NB4 (cell line): ENCODE measurements around the gene ACACB.

ENCODE experiments used
- DNase-seq: peaks from one replicate; pipeline ENCODE4 v3.0.0; 2010; ENCODE audit warnings: low read depth
- H3K4me3 ChIP-seq: one replicate; pipeline ENCODE4 v1.5.1; 2011; ENCODE audit warnings: mild to moderate bottlenecking, low read depth, low read length, moderate library complexity
- MAX ChIP-seq: IDR thresholded peaks from 2 replicates; pipeline ENCODE4 v1.6.1; 2011; ENCODE audit warnings: low read depth, low read length
- MYC ChIP-seq: IDR thresholded peaks from 2 replicates; pipeline ENCODE4 v1.6.1; 2011; ENCODE audit warnings: low read depth, low read length
- POLR2A ChIP-seq: IDR thresholded peaks from 2 replicates; pipeline ENCODE4 v1.6.1; 2011; ENCODE audit warnings: mild to moderate bottlenecking; ENCODE audit not compliant: insufficient read length; ENCODE audit errors: extremely low read depth
- TF ChIP-seq, protein P1 (sequence below): IDR thresholded peaks from one replicate; pipeline ENCODE4 v1.5.1; 2012; ENCODE audit warnings: low read depth, low read length

ACACB gene

GRCh38 chr12:109147954-109148353 lies 31.6 kb downstream of the ACACB start:
- H3K4me3 ChIP-seq: no peak overlapping the region
- TF ChIP-seq, protein P1, sequence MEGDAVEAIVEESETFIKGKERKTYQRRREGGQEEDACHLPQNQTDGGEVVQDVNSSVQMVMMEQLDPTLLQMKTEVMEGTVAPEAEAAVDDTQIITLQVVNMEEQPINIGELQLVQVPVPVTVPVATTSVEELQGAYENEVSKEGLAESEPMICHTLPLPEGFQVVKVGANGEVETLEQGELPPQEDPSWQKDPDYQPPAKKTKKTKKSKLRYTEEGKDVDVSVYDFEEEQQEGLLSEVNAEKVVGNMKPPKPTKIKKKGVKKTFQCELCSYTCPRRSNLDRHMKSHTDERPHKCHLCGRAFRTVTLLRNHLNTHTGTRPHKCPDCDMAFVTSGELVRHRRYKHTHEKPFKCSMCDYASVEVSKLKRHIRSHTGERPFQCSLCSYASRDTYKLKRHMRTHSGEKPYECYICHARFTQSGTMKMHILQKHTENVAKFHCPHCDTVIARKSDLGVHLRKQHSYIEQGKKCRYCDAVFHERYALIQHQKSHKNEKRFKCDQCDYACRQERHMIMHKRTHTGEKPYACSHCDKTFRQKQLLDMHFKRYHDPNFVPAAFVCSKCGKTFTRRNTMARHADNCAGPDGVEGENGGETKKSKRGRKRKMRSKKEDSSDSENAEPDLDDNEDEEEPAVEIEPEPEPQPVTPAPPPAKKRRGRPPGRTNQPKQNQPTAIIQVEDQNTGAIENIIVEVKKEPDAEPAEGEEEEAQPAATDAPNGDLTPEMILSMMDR: no peak
- TF ChIP-seq MYC (no peak), MAX (no peak), POLR2A (no peak)
- DNase-seq: no peak

DNA sequence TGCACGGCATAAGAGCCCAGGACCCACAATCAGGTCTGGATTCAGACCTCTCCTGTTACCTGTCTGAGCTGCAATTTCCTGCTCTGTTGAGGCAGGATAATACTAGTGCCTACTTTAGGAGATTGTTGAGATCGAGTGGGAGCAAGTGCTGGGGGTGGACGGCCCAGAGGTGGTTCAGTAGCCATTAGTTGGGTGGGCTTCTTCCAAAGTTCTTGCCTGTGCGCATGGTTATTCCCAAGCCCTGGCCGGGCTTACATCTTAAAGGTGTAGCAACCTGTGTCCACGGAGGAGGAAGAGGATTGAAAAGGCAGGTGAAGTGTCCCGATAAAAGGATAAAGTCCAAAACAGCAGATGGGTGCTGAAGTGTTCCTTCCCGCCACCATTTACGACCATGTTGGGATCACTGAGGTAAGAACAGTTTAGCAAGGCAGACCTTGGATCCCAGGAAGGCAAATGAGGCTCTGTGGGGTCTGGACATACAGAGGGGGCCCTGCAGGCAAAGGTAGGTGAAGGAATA lies 33.8 kb downstream of the ACACB start:
- no peak overlapping the region for H3K4me3 ChIP-seq
- DNase-seq: no peak
- TF ChIP-seq POLR2A: no peak
- TF ChIP-seq MAX: no peak
- no peak for TF ChIP-seq MYC
- TF ChIP-seq, protein P1: no peak

DNA sequence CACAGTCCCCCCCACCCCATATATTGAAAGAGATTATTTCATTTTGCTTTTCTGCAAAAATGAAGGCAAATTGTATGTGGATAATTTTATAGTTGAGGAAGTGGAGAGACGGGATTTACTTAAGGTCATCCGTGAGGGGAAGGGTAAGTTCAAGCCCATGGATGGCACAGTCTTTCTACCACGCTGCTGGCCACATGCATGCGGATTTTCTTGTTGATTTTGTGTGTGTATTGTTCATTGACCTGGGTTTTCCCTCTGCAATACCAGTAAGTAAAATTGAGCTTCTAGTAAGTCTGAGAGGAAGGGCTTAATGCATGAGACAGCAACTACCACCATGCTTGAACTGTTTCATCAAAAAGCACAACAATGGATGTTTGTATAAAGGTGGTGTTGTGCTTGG lies 35.1 kb downstream of the ACACB start:
- H3K4me3 ChIP-seq: no peak overlapping the region
- no peak for DNase-seq
- TF ChIP-seq POLR2A (no peak), MAX (no peak), MYC (no peak)
- TF ChIP-seq, protein P1: no peak

DNA sequence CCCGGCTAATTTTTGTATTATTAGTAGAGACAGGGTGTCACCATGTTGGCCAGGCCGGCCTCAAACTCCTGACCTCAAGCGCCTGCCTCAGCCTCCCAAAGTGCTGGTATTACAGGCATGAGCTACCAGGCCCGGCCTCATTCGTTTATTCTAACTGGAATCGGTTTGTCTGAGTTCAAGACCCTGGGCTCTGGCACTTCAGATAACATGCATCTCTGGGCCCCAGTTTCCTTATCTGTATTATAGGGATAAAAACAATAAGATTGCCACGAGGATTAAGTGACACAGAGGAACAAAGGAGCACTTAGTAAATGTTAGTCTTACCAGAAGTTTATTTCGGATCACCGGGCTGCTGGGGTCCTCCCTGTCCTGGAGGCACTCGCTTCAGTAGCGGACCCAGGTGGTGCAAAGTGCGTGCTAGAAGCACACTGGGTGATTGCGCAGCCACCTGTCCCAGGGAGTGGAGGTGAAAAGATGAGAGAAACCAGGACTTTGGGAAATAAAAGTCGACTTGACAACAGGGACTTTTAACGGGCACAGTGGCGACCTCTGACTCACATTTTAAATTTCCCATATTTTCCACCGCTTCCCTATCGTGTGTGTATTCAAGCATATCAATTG lies 37.5 kb downstream of the ACACB start:
- no peak for DNase-seq
- TF ChIP-seq, protein P1: no peak
- TF ChIP-seq MAX (no peak), MYC (no peak), POLR2A (no peak)
- H3K4me3 ChIP-seq: peak overlapping the region; percentile 45

DNA sequence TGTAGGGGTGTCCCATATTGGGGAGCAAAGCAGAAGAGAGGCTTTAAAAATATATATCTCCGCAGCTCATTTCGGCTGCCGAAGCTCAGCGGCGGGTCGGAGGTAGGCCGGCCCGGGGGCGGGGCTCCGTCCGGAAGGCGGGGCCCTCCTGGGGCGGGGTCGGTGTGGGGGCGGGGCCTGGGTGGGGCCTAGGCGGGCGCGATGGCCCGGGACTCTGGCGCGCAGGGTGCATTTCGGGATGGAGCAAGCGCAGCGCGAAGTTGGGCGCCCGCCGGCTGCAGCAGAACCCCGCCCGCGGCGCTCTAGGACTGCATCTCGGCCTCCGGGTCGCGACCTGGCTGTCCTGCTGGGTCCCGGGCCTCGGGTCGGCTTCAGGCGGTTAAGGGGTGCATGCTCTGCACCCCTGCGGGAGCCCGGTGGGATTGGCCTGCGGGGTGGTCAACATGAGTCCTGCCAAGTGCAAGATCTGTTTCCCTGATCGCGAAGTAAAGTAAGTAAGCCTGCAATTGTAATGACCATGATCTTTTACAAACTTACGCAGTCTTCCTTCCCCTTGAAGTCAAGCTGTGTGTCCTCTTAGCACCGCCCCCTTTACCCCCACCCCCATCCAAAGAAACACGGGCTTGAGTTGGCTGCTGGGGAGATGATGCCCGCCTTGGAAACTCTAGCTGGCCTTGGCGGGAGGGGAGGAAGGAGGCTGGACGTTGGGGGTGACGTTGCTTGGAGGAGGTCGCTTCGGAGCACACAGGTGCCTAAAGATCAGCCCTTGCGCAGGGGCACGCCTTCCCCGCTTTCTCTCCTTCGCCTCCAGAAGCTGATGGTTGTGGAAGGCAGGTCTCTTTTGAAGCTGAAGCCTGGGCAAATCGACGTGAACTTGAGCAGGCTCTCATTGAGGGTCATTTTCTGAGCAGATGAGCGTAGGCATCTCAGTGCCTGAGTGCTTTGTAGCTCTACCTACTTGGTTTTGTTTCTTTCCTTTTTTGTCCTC lies 38.4 kb downstream of the ACACB start:
- DNase-seq: peak; percentile 92
- peak; percentile 37; the same call in 1 of the 2 replicates for TF ChIP-seq MYC
- TF ChIP-seq, protein P1: no peak
- TF ChIP-seq MAX: no peak; the same call in 1 of the 2 replicates
- TF ChIP-seq POLR2A: peak; percentile 68
- peak overlapping the region; percentile 72 for H3K4me3 ChIP-seq
